ENCODE results near the gene TMEM167B.

DNA sequence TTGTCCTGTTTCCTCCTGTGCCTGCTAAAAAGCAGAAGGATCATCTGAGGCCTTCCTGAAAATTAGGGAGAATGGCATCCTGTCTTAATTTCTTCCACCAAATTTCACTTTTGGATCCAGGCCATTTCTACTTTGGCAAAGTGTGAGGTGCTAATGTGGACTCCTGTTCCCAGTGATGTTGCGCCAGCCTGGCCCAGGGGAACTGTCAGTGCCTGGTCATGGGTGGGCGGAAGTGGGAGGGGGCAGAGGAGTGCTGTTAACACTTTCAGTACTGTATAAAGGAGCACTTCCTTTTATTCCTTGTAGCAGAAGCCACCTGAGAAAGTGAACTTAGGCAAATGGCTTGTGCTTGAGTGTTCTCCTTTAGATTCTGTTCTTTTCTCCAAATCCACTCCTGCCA is 43.3 kb downstream of the TMEM167B start:
- TF ChIP-seq POLR2A (IDR thresholded peaks at IDR 0.05; ENCODE audit: low read depth, low read length) (no peak), TAF1 (IDR thresholded peaks at IDR 0.05; ENCODE audit: borderline replicate concordance, low read depth, low read length) (no peak)
